CD4-positive, alpha-beta T cell treated with Interleukin-4 for 4 hours (primary cell): ENCODE data around the gene UNKL.

Source experiments
- DNase-seq: peaks from one replicate; pipeline ENCODE4 v3.0.0-alpha.2; 2020

The UNKL gene

GRCh38 chr16:1320658-1321240 is 93.8 kb downstream of the UNKL start:
- DNase-seq, result no peak

- no peak for DNase-seq
These were observed 94.4 kb downstream of the UNKL start for GRCh38 chr16:1320097-1320496.

GRCh38 chr16:1319041-1319440 is 95.5 kb downstream of the UNKL start:
- no peak for DNase-seq

- DNase-seq, result no peak
These were observed 96.3 kb downstream of the UNKL start for GRCh38 chr16:1318268-1318545.

- no peak for DNase-seq
These were observed 96.8 kb downstream of the UNKL start for GRCh38 chr16:1317479-1318267.

- DNase-seq, result no peak
These were observed 98.5 kb downstream of the UNKL start for GRCh38 chr16:1316033-1316405.

GRCh38 chr16:1315081-1316032 is 99.1 kb downstream of the UNKL start:
- DNase-seq, result no peak

DNA sequence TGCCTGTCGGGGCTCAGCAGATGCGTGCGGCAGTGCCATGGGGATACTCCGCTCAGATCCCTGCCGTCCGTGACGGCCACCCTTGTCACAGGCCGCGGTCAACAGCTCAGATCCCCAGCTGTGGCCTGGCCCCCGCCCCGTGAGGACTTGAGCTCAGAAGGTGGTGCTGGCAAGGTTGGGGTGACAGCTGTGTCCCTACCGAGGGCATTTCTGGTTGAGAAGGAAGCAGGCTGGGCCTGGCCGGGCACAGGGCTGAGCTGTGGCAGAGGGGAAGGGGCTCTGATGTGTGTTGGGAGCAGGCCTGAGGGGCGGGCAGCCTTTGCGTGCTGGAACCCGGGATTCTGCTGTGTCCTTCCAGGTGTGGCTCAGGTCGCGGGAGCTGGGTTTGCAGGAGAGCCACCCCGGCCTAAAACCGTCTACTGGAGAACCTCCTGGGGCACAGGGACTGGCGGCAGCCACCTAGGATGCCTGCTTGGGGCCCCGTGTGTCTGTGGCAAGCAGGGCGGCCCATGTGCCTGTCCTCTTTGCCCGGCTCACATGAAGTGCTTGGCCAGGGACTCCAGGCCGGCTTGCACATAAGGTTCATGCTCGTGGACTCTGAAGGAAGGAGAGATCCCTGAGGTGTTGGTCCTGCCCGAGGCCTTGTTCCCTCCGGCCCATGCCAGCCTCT is 100.0 kb downstream of the UNKL start:
- no peak for DNase-seq

- no peak for DNase-seq
These were observed 100.7 kb downstream of the UNKL start for GRCh38 chr16:1313721-1314369.
